ENCODE measurements around the gene SYNJ2. TPM values are rescaled to one million over a fixed set of nuclear protein-coding genes. Genes with fewer than 3 reads are reported as not detected.

The SYNJ2 gene
- total RNA-seq, 2 experiments from 2014 or later, result 26.2 to 32.1 TPM

- H3K9me3 Mint-ChIP-seq, result no peaks in the 10 kb centered on the region
- H3K27me3 Mint-ChIP-seq, result no peaks in the 10 kb centered on the region
- POLR2A ChIA-PET, result interaction anchor here (1.0 to 1.6 kb wide), 2 partner anchors 14 to 40 kb away, joined by 4 to 5 read pairs; no protein-coding TSS in a partner anchor
- ATAC-seq (ENCODE audit: low read depth) (no peak), DNase-seq (no peak)
- H3K4me3 Mint-ChIP-seq, result peak overlapping the region; percentile 42
- H3K27ac Mint-ChIP-seq, result peak overlapping the region; percentile 81
- peaks cover 32% of the 10 kb centered on the region for H3K36me3 Mint-ChIP-seq
- peaks cover 23% of the 10 kb centered on the region for H3K4me1 Mint-ChIP-seq
Observed at GRCh38 chr6:158040051-158040803, 58.6 kb downstream of the SYNJ2 start.

- H3K27me3 Mint-ChIP-seq, result no peaks in the 10 kb centered on the region
- ATAC-seq (ENCODE audit: low read depth) (no peak), DNase-seq (no peak)
- H3K36me3 Mint-ChIP-seq, result peaks cover 32% of the 10 kb centered on the region
- POLR2A ChIA-PET, result interaction anchor here (1.0 kb wide), 1 partner anchor 39 kb away, joined by 5 read pairs; no protein-coding TSS in a partner anchor
- no peaks in the 10 kb centered on the region for H3K9me3 Mint-ChIP-seq
- H3K27ac Mint-ChIP-seq, result peak overlapping the region; percentile 19
- H3K4me1 Mint-ChIP-seq, result peaks cover 30% of the 10 kb centered on the region
- no peak overlapping the region for H3K4me3 Mint-ChIP-seq
Observed at GRCh38 chr6:158040804-158041347, 59.2 kb downstream of the SYNJ2 start.

GRCh38 chr6:158041370-158041769 lies 59.7 kb downstream of the SYNJ2 start:
- peaks cover 27% of the 10 kb centered on the region for H3K36me3 Mint-ChIP-seq
- ATAC-seq (ENCODE audit: low read depth), result no peak
- H3K27me3 Mint-ChIP-seq, result no peaks in the 10 kb centered on the region
- peaks cover 32% of the 10 kb centered on the region for H3K4me1 Mint-ChIP-seq
- no peak overlapping the region for H3K4me3 Mint-ChIP-seq
- DNase-seq, result no peak
- POLR2A ChIA-PET, result interaction anchor here (1.0 kb wide), 1 partner anchor 38 kb away, joined by 5 read pairs; no protein-coding TSS in a partner anchor
- H3K27ac Mint-ChIP-seq, result peak overlapping the region; percentile 19
- no peaks in the 10 kb centered on the region for H3K9me3 Mint-ChIP-seq

GRCh38 chr6:158041788-158042187 lies 60.1 kb downstream of the SYNJ2 start:
- H3K4me3 Mint-ChIP-seq, result no peak overlapping the region
- H3K27me3 Mint-ChIP-seq, result no peaks in the 10 kb centered on the region
- H3K4me1 Mint-ChIP-seq, result peaks cover 35% of the 10 kb centered on the region
- DNase-seq, result no peak
- H3K36me3 Mint-ChIP-seq, result peaks cover 25% of the 10 kb centered on the region
- ATAC-seq (ENCODE audit: low read depth), result no peak
- POLR2A ChIA-PET, result no interaction called here
- no peaks in the 10 kb centered on the region for H3K9me3 Mint-ChIP-seq
- H3K27ac Mint-ChIP-seq, result no peak overlapping the region

- DNase-seq, result no peak
- H3K27me3 Mint-ChIP-seq, result no peaks in the 10 kb centered on the region
- peak overlapping the region; percentile 6 for H3K27ac Mint-ChIP-seq
- POLR2A ChIA-PET, result no interaction called here
- H3K4me3 Mint-ChIP-seq, result no peak overlapping the region
- H3K9me3 Mint-ChIP-seq, result no peaks in the 10 kb centered on the region
- peaks cover 40% of the 10 kb centered on the region for H3K4me1 Mint-ChIP-seq
- ATAC-seq (ENCODE audit: low read depth), result no peak
- peaks cover 28% of the 10 kb centered on the region for H3K36me3 Mint-ChIP-seq
Observed at GRCh38 chr6:158042245-158042798, 60.7 kb downstream of the SYNJ2 start.

GRCh38 chr6:158043008-158043407 lies 61.3 kb downstream of the SYNJ2 start:
- H3K27me3 Mint-ChIP-seq, result no peaks in the 10 kb centered on the region
- peaks cover 44% of the 10 kb centered on the region for H3K4me1 Mint-ChIP-seq
- no peak for ATAC-seq (ENCODE audit: low read depth)
- DNase-seq, result no peak
- no peaks in the 10 kb centered on the region for H3K9me3 Mint-ChIP-seq
- peaks cover 30% of the 10 kb centered on the region for H3K36me3 Mint-ChIP-seq
- POLR2A ChIA-PET, result no interaction called here
- H3K4me3 Mint-ChIP-seq, result no peak overlapping the region
- H3K27ac Mint-ChIP-seq, result no peak overlapping the region

- DNase-seq (peak; percentile 28), ATAC-seq (ENCODE audit: low read depth) (no peak)
- H3K27me3 Mint-ChIP-seq, result no peaks in the 10 kb centered on the region
- no peak overlapping the region for H3K4me3 Mint-ChIP-seq
- peaks cover 43% of the 10 kb centered on the region for H3K4me1 Mint-ChIP-seq
- H3K36me3 Mint-ChIP-seq, result peaks cover 35% of the 10 kb centered on the region
- no peaks in the 10 kb centered on the region for H3K9me3 Mint-ChIP-seq
- no peak overlapping the region for H3K27ac Mint-ChIP-seq
- POLR2A ChIA-PET, result interaction anchor here (0.7 kb wide), 1 partner anchor 71 kb away, joined by 9 read pairs; no protein-coding TSS in a partner anchor
Observed at GRCh38 chr6:158043586-158044524, 62.2 kb downstream of the SYNJ2 start.

GRCh38 chr6:158044525-158044888 lies 62.8 kb downstream of the SYNJ2 start:
- ATAC-seq (ENCODE audit: low read depth) (no peak), DNase-seq (no peak)
- Mint-ChIP-seq H3K27ac (peak overlapping the region; percentile 52), H3K27me3 (no peaks in the 10 kb centered on the region), H3K36me3 (peaks cover 32% of the 10 kb centered on the region), H3K4me1 (peaks cover 39% of the 10 kb centered on the region), H3K4me3 (no peak overlapping the region), H3K9me3 (no peaks in the 10 kb centered on the region)
- POLR2A ChIA-PET, result interaction anchor here (0.7 kb wide), 1 partner anchor 71 kb away, joined by 9 read pairs; no protein-coding TSS in a partner anchor

- ATAC-seq (ENCODE audit: low read depth), result peak; percentile 59
- no peak for DNase-seq
- peaks cover 37% of the 10 kb centered on the region for H3K36me3 Mint-ChIP-seq
- peak overlapping the region; percentile 91 for H3K27ac Mint-ChIP-seq
- POLR2A ChIA-PET, result interaction anchor here (0.6 to 2.4 kb wide), 11 partner anchors 9 to 227 kb away, joined by 3 to 17 read pairs (median 4); partner anchors contain the start of gene SYNJ2
- peak overlapping the region; percentile 62 for H3K4me3 Mint-ChIP-seq
- H3K27me3 Mint-ChIP-seq, result no peaks in the 10 kb centered on the region
- peaks cover 25% of the 10 kb centered on the region for H3K4me1 Mint-ChIP-seq
- H3K9me3 Mint-ChIP-seq, result no peaks in the 10 kb centered on the region
Observed at GRCh38 chr6:158046201-158047126, 64.8 kb downstream of the SYNJ2 start.

- H3K36me3 Mint-ChIP-seq, result peaks cover 37% of the 10 kb centered on the region
- DNase-seq, result peak; percentile 70
- H3K27ac Mint-ChIP-seq, result peak overlapping the region; percentile 91
- peak overlapping the region; percentile 62 for H3K4me3 Mint-ChIP-seq
- no peaks in the 10 kb centered on the region for H3K27me3 Mint-ChIP-seq
- H3K9me3 Mint-ChIP-seq, result no peaks in the 10 kb centered on the region
- POLR2A ChIA-PET, result interaction anchor here (0.6 to 2.4 kb wide), 9 partner anchors 8 to 65 kb away, joined by 3 to 17 read pairs (median 4); partner anchors contain the start of gene SYNJ2
- peaks cover 25% of the 10 kb centered on the region for H3K4me1 Mint-ChIP-seq
- peak; percentile 68 for ATAC-seq (ENCODE audit: low read depth)
Observed at GRCh38 chr6:158047127-158047518, 65.5 kb downstream of the SYNJ2 start.

GRCh38 chr6:158047563-158048323 lies 66.1 kb downstream of the SYNJ2 start:
- Mint-ChIP-seq H3K27me3 (no peaks in the 10 kb centered on the region), H3K9me3 (no peaks in the 10 kb centered on the region), H3K27ac (peak overlapping the region; percentile 91), H3K4me1 (peaks cover 25% of the 10 kb centered on the region), H3K4me3 (peak overlapping the region; percentile 62), H3K36me3 (peaks cover 36% of the 10 kb centered on the region)
- DNase-seq (no peak), ATAC-seq (ENCODE audit: low read depth) (no peak)
- POLR2A ChIA-PET, result interaction anchor here (0.7 to 2.4 kb wide), 6 partner anchors 13 to 66 kb away, joined by 3 to 17 read pairs (median 10); partner anchors contain the start of gene SYNJ2

Measured in activated naive CD8-positive, alpha-beta T cell treated with anti-CD3 and anti-CD28 coated beads, Interleukin-2, amount 10 ng/mL, durations not matched to agents 7 days and 5 days (primary cell).